Right lobe of liver (tissue), 6 donors: ENCODE measurements around the gene TNFSF15. TPM values are rescaled to one million over a fixed set of nuclear protein-coding genes. Genes with fewer than 3 reads are reported as not detected.

Experiments used
- ATAC-seq, 4 donors: fragments of 200-7000 bp; cut with Tn5 transposase; one replicate each; pipeline ENCODE4 v1.9.1; 2020; ENCODE audit warnings: mild to moderate bottlenecking in 4 of 4, moderate library complexity in 4 of 4
- DNase-seq, 3 donors: peaks; one replicate each; pipeline ENCODE4 v3.0.0-alpha.2; 2020
- H3K27ac ChIP-seq, 3 donors: fragments of 200-600 bp; one replicate each; pipeline ENCODE4 v1.8.0; 2022
- H3K27me3 ChIP-seq, 2 donors: fragments of 200-600 bp; one replicate each; pipeline ENCODE4 v1.8.0; 2022
- H3K36me3 ChIP-seq, 4 donors: fragments of 200-600 bp; sonication (generic) in 1 of 4; one replicate each; pipeline versions ENCODE4 v1.5.1 to v1.8.0; 2017 to 2022; ENCODE audit warnings: control low read depth in 1 of 4
- H3K4me1 ChIP-seq, 4 donors: fragments of 200-600 bp; sonication (generic) in 1 of 4; one replicate each; pipeline versions ENCODE4 v1.5.1 to v1.8.0; 2017 to 2022; ENCODE audit warnings: control low read depth in 1 of 4
- H3K4me3 ChIP-seq, 3 donors: fragments of 200-600 bp; one replicate each; pipeline ENCODE4 v1.8.0; 2022
- H3K9me3 ChIP-seq, 4 donors: fragments of 200-600 bp; sonication (generic) in 1 of 4; one replicate each; pipeline versions ENCODE4 v1.5.1 to v1.8.0; 2017 to 2022; ENCODE audit warnings: control low read depth in 1 of 4
- CTCF ChIP-seq, 4 donors: fragments of 200-600 bp in 3 of 4; fragments of 450-650 bp in 1 of 4; IDR thresholded peaks; one replicate each; pipeline versions ENCODE4 v1.5.1 to v1.8.0; 2016 to 2022; ENCODE audit warnings: antibody characterized with exemption in 4 of 4, mild to moderate bottlenecking in 2 of 4
- POLR2A ChIP-seq: fragments of 450-650 bp; IDR thresholded peaks from one replicate; pipeline ENCODE4 v1.6.1; 2017; ENCODE audit warnings: antibody characterized with exemption, mild to moderate bottlenecking
- whole genome bisulfite sequencing: methylation state at CpG from one replicate; pipeline ENCODE4 v1.1.6; 2018; ENCODE audit warnings: low coverage, low lambda C conversion rate; ENCODE audit not compliant: insufficient coverage; ENCODE audit errors: missing lambda C conversion rate; 5-methylcytosine and 5-hydroxymethylcytosine counted together
- intact Hi-C, 2 donors: fragments of 100-400 bp; cut with DNase I; formaldehyde crosslinking; loops; one replicate each; pipeline versions ENCODE4 v1.11.2 to v1.14.1; 2022
- total RNA-seq, 6 experiments: library from RNA; depleted of rRNA in 2 of 6; stranded (reverse); fragments of >200 nt in 2 of 6; fragmentation: NEBNext Ultra II Directional in 3 of 6; extraction: Animal tissue kit (Norgen Biotek cat#: 25700) in 3 of 6; gene quantifications; one replicate each; pipeline versions ENCODE4 v1.1.0 to v1.2.4, GENCODE V29; 2016 to 2023
- donor health status: DM: no; HTN: yes; CAD: no.
- donor health status: DM: no; HTN: no; CAD: no.
- donor health status: DM: no; HTN: no; CAD: no.
- donor health status: DM: no; HTN: yes; CAD: no.
- donor health status: DM: no; HTN: yes; CAD: no.

Gene TNFSF15
- total RNA-seq, 6 experiments from 2014 or later, result 0.04 to 0.35 (median 0.06) TPM; not detected in 1

- 89% methylated on average over 3 of the region's 4 CpGs for WGBS
- DNase-seq (no peak), ATAC-seq (no peak)
- Histone ChIP-seq H3K9me3 (no peaks in the 10 kb centered on the region), H3K4me1 (no peaks in the 10 kb centered on the region), H3K27me3 (no peaks in the 10 kb centered on the region), H3K36me3 (no peaks in the 10 kb centered on the region), H3K4me3 (no peak overlapping the region), H3K27ac (no peak overlapping the region)
- no peak for TF ChIP-seq CTCF (IDR thresholded peaks at IDR 0.05)
- TF ChIP-seq POLR2A, result no peak
- intact Hi-C loops, result no loop called here
These were observed 17.9 kb downstream of the TNFSF15 start for GRCh38 chr9:114787781-114788498.

- ATAC-seq, result no peak
- no peaks in the 10 kb centered on the region for H3K4me1 ChIP-seq
- no peak overlapping the region for H3K27ac ChIP-seq
- H3K4me3 ChIP-seq, result no peak overlapping the region
- no peaks in the 10 kb centered on the region for H3K36me3 ChIP-seq
- intact Hi-C loops, result no loop called here
- no peaks in the 10 kb centered on the region for H3K9me3 ChIP-seq
- TF ChIP-seq CTCF (IDR thresholded peaks at IDR 0.05), result no peak
- no peak for TF ChIP-seq POLR2A
- H3K27me3 ChIP-seq, result no peaks in the 10 kb centered on the region
- WGBS, result 76% methylated on average over 2 of the region's 2 CpGs
- DNase-seq, result no peak
These were observed 18.6 kb downstream of the TNFSF15 start for GRCh38 chr9:114787214-114787613.

GRCh38 chr9:114785866-114786650 is 19.8 kb downstream of the TNFSF15 start:
- intact Hi-C loops, result no loop called here
- no peaks in the 10 kb centered on the region for H3K9me3 ChIP-seq
- H3K27me3 ChIP-seq, result no peaks in the 10 kb centered on the region
- H3K27ac ChIP-seq, result no peak overlapping the region
- TF ChIP-seq POLR2A (no peak), CTCF (IDR thresholded peaks at IDR 0.05) (no peak)
- no peaks in the 10 kb centered on the region for H3K36me3 ChIP-seq
- peak in 2 of 4 donors; percentile 44 to 86 for ATAC-seq
- 41% methylated on average over 5 of the region's 5 CpGs for WGBS
- DNase-seq, result no peak
- H3K4me1 ChIP-seq, result no peaks in the 10 kb centered on the region
- no peak overlapping the region for H3K4me3 ChIP-seq

- TF ChIP-seq POLR2A (no peak), CTCF (IDR thresholded peaks at IDR 0.05) (no peak)
- no peak for DNase-seq
- no peak overlapping the region for H3K4me3 ChIP-seq
- ATAC-seq, result no peak
- no peaks in the 10 kb centered on the region for H3K36me3 ChIP-seq
- H3K27ac ChIP-seq, result no peak overlapping the region
- 74% methylated on average over 5 of the region's 6 CpGs for WGBS
- no peaks in the 10 kb centered on the region for H3K27me3 ChIP-seq
- intact Hi-C loops, result no loop called here
- H3K4me1 ChIP-seq, result peaks cover 0 to 2% (median 0%) of the 10 kb centered on the region in 4 donors
- H3K9me3 ChIP-seq, result no peaks in the 10 kb centered on the region
These were observed 21.0 kb downstream of the TNFSF15 start for GRCh38 chr9:114784721-114785279.
